GM08714 (cell line): ENCODE measurements around the gene DVL1.
"Not testable (repeated sequence)": the region's sequence is repeated elsewhere in the genome, so short reads cannot be mapped to it uniquely, and the experiment has no call there.

ENCODE experiments used
- H3K4me3 ChIP-seq: fragments of 200-500 bp; sonication (Bioruptor generic); 2 replicates; pipeline ENCODE4 v1.5.1; 2014; ENCODE audit warnings: mild to moderate bottlenecking, low read length, inconsistent platforms
- ZNF274 ChIP-seq: IDR thresholded peaks from 2 replicates; pipeline ENCODE4 v1.6.1; 2012; ENCODE audit warnings: mild to moderate bottlenecking, low read depth, low read length

The DVL1 gene

GRCh38 chr1:1324084-1324523, 25.1 kb downstream of the DVL1 start:
- peak overlapping the region; percentile 96 for H3K4me3 ChIP-seq

GRCh38 chr1:1322952-1323351, 26.3 kb downstream of the DVL1 start:
- no peak overlapping the region for H3K4me3 ChIP-seq
- TF ChIP-seq ZNF274 = no peak

More at GRCh38 chr1:1324084-1324523, 25.1 kb downstream of the DVL1 start:
- no peak for TF ChIP-seq ZNF274

- TF ChIP-seq ZNF274 = no peak
- H3K4me3 ChIP-seq = no peak overlapping the region
Observed at GRCh38 chr1:1322418-1322817, 26.8 kb downstream of the DVL1 start.

GRCh38 chr1:1321477-1321876, 27.7 kb downstream of the DVL1 start:
- TF ChIP-seq ZNF274 = no peak

GRCh38 chr1:1320666-1321448, 28.4 kb downstream of the DVL1 start:
- H3K4me3 ChIP-seq = no peak overlapping the region
- TF ChIP-seq ZNF274 = no peak

More at GRCh38 chr1:1321477-1321876, 27.7 kb downstream of the DVL1 start:
- H3K4me3 ChIP-seq = no peak overlapping the region

- TF ChIP-seq ZNF274 = no peak
- H3K4me3 ChIP-seq = no peak overlapping the region
Observed at GRCh38 chr1:1319646-1319941, 29.6 kb downstream of the DVL1 start.

GRCh38 chr1:1318777-1319645, 30.2 kb downstream of the DVL1 start:
- no peak overlapping the region for H3K4me3 ChIP-seq
- TF ChIP-seq ZNF274 = no peak

GRCh38 chr1:1318131-1318652, 31.0 kb downstream of the DVL1 start:
- TF ChIP-seq ZNF274 = no peak
- H3K4me3 ChIP-seq = no peak overlapping the region

- H3K4me3 ChIP-seq = no peak overlapping the region
- no peak for TF ChIP-seq ZNF274
Observed at GRCh38 chr1:1317420-1317819, 31.8 kb downstream of the DVL1 start.

GRCh38 chr1:1316199-1316598, 33.0 kb downstream of the DVL1 start:
- H3K4me3 ChIP-seq = not testable (repeated sequence)

- no peak for TF ChIP-seq ZNF274
- H3K4me3 ChIP-seq = no peak overlapping the region
Observed at GRCh38 chr1:1315435-1315954, 33.7 kb downstream of the DVL1 start.

GRCh38 chr1:1314678-1315335, 34.4 kb downstream of the DVL1 start:
- TF ChIP-seq ZNF274 = no peak
- H3K4me3 ChIP-seq = no peak overlapping the region

GRCh38 chr1:1314237-1314586, 35.0 kb downstream of the DVL1 start:
- TF ChIP-seq ZNF274 = no peak

GRCh38 chr1:1313500-1314236, 35.5 kb downstream of the DVL1 start:
- no peak overlapping the region for H3K4me3 ChIP-seq
- TF ChIP-seq ZNF274 = no peak

More at GRCh38 chr1:1314237-1314586, 35.0 kb downstream of the DVL1 start:
- H3K4me3 ChIP-seq = no peak overlapping the region
